Kidney (tissue), 14 donors: ENCODE measurements around the gene GPRC6A. TPM values are rescaled to one million over a fixed set of nuclear protein-coding genes. Genes with fewer than 3 reads are reported as not detected.

Source experiments
- DNase-seq, 5 donors: peaks; one replicate each; pipeline ENCODE4 v3.0.0-alpha.2; 2013 to 2020
- FAIRE-seq: peaks from 2 replicates; lab custom pipeline; 2012; peaks lifted over from hg19 to GRCh38; lab: Jason Lieb, UNC
- H3K27ac ChIP-seq, 2 donors: one replicate each; pipeline ENCODE4 v1.7.0; 2013; ENCODE audit warnings: low read depth in 2 of 2, low read length in 2 of 2, inconsistent platforms in 1 of 2
- H3K27me3 ChIP-seq: one replicate; pipeline ENCODE4 v1.7.1; 2013; ENCODE audit warnings: low read length, inconsistent platforms; ENCODE audit not compliant: control insufficient read depth, insufficient read depth
- H3K36me3 ChIP-seq, 3 donors: one replicate each; pipeline versions ENCODE4 v1.7.0 to v1.7.1; 2013; ENCODE audit warnings: low read length in 3 of 3, control low read depth in 1 of 3, inconsistent platforms in 1 of 3; ENCODE audit not compliant: insufficient read depth in 3 of 3, control insufficient read depth in 2 of 3
- H3K4me1 ChIP-seq, 3 donors: one replicate each; pipeline versions ENCODE4 v1.7.0 to v1.7.1; 2013; ENCODE audit warnings: low read length in 3 of 3, inconsistent platforms in 1 of 3, low read depth in 1 of 3; ENCODE audit not compliant: control insufficient read depth in 2 of 3, insufficient read depth in 2 of 3
- H3K4me3 ChIP-seq, 3 donors: one replicate each; pipeline versions ENCODE4 v1.7.0 to v1.8.1; 2013; ENCODE audit warnings: low read length in 3 of 3, control low read depth in 1 of 3, inconsistent platforms in 1 of 3
- H3K9ac ChIP-seq, 3 donors: one replicate each; pipeline versions ENCODE4 v1.7.0 to v1.7.1; 2013; ENCODE audit warnings: low read length in 3 of 3, control low read depth in 1 of 3, inconsistent platforms in 1 of 3
- H3K9me3 ChIP-seq, 3 donors: one replicate each; pipeline versions ENCODE4 v1.7.0 to v1.7.1; 2013; ENCODE audit warnings: low read length in 3 of 3, control low read depth in 1 of 3, inconsistent platforms in 1 of 3; ENCODE audit not compliant: control insufficient read depth in 2 of 3, insufficient read depth in 1 of 3
- intact Hi-C: fragments of 100-400 bp; cut with DNase I; formaldehyde crosslinking; loops from one replicate; pipeline ENCODE4 v1.11.1; 2022
- polyA plus RNA-seq: library from polyadenylated mRNA; stranded (reverse); fragments of 350-450 nt; fragmentation: Illumina TruSeq; extraction: RNeasy Lipid Tissue Mini Kit (QIAGEN cat#74804); gene quantifications from one replicate; pipeline ENCODE4 v1.2.3, GENCODE V29; 2014; ENCODE audit warnings: low read depth, low replicate concordance; ENCODE audit not compliant: insufficient read depth
- total RNA-seq: library from RNA; stranded (reverse); fragmentation: NEBNext Ultra II Directional; extraction: Animal tissue kit (Norgen Biotek cat#: 25700); gene quantifications from one replicate; pipeline ENCODE4 v1.2.1, GENCODE V29; 2021
- TF ChIP-seq, protein P1 (sequence below): IDR thresholded peaks from 3 replicates; pipeline ENCODE4 v1.5.1; 2012; ENCODE audit warnings: mild to moderate bottlenecking, moderate library complexity, borderline replicate concordance; ENCODE audit not compliant: insufficient read depth; ENCODE audit errors: extremely low read depth
- donor health status: control.
- donor health status: control.
- donor health status: control.
- donor health status: control.
- donor health status: control.
- donor health status: DM: yes; HTN: yes; CAD: no.
- donor health status: Normal renal cell carcinoma (clear cell type).

Gene GPRC6A
- total and polyA plus RNA-seq, 2 donors from 2014 or later: 0.73 TPM; not detected in 1

DNA sequence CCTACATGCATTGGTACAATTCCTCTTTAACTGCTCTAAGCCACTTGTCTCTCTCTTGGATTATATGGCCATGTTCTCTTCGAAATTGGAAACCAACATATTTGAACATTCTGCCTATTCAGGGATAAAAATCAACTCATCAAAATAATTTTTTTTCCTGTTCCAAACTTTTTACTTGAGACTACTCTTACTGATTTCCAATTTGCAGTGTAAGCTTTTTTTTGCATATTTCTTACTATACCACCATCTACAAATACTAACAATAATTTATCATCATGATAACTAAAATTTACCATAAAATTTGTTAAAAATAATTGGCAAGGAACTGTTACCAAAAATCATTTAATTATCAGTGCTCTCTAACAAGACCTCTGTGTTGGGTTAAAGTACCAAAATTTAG lies 56.4 kb downstream of the GPRC6A start:
- Histone ChIP-seq H3K36me3 (no peaks in the 10 kb centered on the region), H3K27ac (no peak overlapping the region), H3K27me3 (no peaks in the 10 kb centered on the region), H3K9ac (no peak overlapping the region), H3K9me3 (no peaks in the 10 kb centered on the region), H3K4me3 (no peak overlapping the region), H3K4me1 (no peaks in the 10 kb centered on the region)
- FAIRE-seq: no peak
- intact Hi-C loops: no loop called here
- no peak for DNase-seq
- TF ChIP-seq, protein P1, sequence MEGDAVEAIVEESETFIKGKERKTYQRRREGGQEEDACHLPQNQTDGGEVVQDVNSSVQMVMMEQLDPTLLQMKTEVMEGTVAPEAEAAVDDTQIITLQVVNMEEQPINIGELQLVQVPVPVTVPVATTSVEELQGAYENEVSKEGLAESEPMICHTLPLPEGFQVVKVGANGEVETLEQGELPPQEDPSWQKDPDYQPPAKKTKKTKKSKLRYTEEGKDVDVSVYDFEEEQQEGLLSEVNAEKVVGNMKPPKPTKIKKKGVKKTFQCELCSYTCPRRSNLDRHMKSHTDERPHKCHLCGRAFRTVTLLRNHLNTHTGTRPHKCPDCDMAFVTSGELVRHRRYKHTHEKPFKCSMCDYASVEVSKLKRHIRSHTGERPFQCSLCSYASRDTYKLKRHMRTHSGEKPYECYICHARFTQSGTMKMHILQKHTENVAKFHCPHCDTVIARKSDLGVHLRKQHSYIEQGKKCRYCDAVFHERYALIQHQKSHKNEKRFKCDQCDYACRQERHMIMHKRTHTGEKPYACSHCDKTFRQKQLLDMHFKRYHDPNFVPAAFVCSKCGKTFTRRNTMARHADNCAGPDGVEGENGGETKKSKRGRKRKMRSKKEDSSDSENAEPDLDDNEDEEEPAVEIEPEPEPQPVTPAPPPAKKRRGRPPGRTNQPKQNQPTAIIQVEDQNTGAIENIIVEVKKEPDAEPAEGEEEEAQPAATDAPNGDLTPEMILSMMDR: no peak

DNA sequence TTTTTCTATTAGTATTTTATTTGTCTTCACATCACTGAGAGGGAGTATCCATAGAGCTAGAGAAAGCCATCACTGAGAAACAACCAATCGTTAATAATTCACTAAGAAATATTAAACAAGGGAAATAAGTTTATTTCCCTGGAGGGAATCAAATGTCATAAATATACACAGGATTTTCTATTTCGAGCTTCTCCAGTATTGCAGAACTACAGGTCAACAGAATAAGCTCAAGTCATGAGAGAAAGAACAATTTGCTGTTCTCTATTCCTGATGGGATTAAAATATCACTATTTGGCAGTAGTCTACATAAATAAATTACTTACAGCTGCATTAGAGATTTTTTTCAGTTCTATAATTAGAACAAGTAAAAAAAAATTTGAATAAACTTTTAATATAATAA lies 61.2 kb downstream of the GPRC6A start:
- Histone ChIP-seq H3K9ac (no peak overlapping the region), H3K9me3 (no peaks in the 10 kb centered on the region), H3K36me3 (no peaks in the 10 kb centered on the region), H3K4me1 (no peaks in the 10 kb centered on the region), H3K27ac (no peak overlapping the region), H3K4me3 (no peak overlapping the region), H3K27me3 (peaks cover 18% of the 10 kb centered on the region)
- TF ChIP-seq, protein P1: no peak
- DNase-seq (no peak), FAIRE-seq (no peak)
- intact Hi-C loops: no loop called here

DNA sequence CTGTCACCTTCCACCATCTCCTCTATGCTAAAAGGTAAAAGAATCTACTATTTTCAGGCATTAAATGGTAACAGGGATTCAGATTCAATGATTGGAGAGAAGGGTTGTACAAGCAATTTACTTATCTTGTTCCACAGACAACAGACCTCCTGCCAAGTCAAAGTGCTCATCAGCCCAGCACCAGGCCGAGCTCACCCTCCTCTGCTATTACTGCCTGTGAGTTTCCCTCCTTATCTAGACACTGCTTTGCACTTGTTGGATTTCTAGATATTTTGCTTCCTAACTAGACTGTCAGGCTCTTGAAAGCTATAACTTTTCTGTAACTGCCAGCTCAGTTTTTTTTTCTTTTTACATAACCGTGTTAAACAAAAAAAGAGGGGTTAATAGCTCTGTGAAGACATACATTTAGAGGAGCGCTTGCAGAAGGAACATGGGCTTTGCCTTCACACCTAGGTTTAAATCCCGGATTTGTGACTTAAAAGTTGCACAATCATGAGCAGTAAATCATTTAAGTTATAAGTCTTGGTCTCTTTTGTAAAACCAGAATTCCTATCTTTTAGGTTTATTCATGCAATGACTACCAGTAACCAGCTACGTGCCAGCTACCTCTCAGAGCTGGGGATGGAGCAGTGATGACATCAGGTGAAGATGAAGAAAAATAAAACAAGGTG lies 62.2 kb downstream of the GPRC6A start:
- intact Hi-C loops: no loop called here
- H3K4me3 ChIP-seq: no peak overlapping the region
- no peak for DNase-seq
- H3K9me3 ChIP-seq: no peaks in the 10 kb centered on the region
- FAIRE-seq: no peak
- no peak overlapping the region for H3K27ac ChIP-seq
- no peaks in the 10 kb centered on the region for H3K36me3 ChIP-seq
- no peak overlapping the region for H3K9ac ChIP-seq
- no peaks in the 10 kb centered on the region for H3K4me1 ChIP-seq
- TF ChIP-seq, protein P1: no peak
- H3K27me3 ChIP-seq: peaks cover 18% of the 10 kb centered on the region
